ENCODE data around the gene PERCC1. TPM values are rescaled to one million over a fixed set of nuclear protein-coding genes. Genes with fewer than 3 reads are reported as not detected.

PERCC1 gene
- total RNA-seq, 1 donor from 2014 or later, result not detected

- no peak for DNase-seq (ENCODE audit: extremely low spot score, unreplicated experiment)
- no peaks in the 10 kb centered on the region for H3K9me3 Mint-ChIP-seq (ENCODE audit: unreplicated experiment)
- no peak overlapping the region for H3K4me3 Mint-ChIP-seq (ENCODE audit: unreplicated experiment)
- H3K36me3 Mint-ChIP-seq (ENCODE audit: unreplicated experiment), result peaks cover 7% of the 10 kb centered on the region
- TF ChIP-seq, protein P1, sequence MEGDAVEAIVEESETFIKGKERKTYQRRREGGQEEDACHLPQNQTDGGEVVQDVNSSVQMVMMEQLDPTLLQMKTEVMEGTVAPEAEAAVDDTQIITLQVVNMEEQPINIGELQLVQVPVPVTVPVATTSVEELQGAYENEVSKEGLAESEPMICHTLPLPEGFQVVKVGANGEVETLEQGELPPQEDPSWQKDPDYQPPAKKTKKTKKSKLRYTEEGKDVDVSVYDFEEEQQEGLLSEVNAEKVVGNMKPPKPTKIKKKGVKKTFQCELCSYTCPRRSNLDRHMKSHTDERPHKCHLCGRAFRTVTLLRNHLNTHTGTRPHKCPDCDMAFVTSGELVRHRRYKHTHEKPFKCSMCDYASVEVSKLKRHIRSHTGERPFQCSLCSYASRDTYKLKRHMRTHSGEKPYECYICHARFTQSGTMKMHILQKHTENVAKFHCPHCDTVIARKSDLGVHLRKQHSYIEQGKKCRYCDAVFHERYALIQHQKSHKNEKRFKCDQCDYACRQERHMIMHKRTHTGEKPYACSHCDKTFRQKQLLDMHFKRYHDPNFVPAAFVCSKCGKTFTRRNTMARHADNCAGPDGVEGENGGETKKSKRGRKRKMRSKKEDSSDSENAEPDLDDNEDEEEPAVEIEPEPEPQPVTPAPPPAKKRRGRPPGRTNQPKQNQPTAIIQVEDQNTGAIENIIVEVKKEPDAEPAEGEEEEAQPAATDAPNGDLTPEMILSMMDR (IDR thresholded peaks at IDR 0.05), result no peak
- H3K27ac Mint-ChIP-seq (ENCODE audit: unreplicated experiment), result no peak overlapping the region
- H3K4me1 Mint-ChIP-seq (ENCODE audit: unreplicated experiment), result no peaks in the 10 kb centered on the region
- H3K27me3 Mint-ChIP-seq (ENCODE audit: unreplicated experiment), result no peaks in the 10 kb centered on the region
Measured at GRCh38 chr16:1446296-1447080, 15.6 kb downstream of the PERCC1 start.

DNA sequence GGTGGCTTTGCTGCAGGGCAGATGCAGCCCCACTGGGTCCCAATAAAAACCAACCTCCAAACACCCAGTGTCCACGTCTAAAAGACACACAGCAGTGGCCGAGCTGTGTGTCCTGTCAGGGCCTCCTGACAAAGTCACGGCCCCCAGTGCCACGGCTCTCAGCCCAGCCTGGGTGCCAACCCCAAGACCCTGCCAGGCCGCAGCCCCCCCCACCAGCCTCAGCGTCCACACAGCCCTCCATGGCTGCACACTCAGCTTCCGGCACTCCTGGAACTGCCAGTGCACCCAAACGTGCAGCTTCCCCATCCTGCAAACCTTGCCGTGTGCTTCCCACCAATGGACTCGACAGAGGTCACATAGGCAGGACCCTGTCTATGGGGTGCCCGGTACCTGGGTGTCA, 17.1 kb downstream of the PERCC1 start:
- Mint-ChIP-seq H3K27ac (ENCODE audit: unreplicated experiment) (no peak overlapping the region), H3K9me3 (ENCODE audit: unreplicated experiment) (no peaks in the 10 kb centered on the region)

GRCh38 chr16:1448536-1449116, 17.7 kb downstream of the PERCC1 start:
- H3K4me3 Mint-ChIP-seq (ENCODE audit: unreplicated experiment), result no peak overlapping the region
- DNase-seq (ENCODE audit: extremely low spot score, unreplicated experiment), result no peak
- no peaks in the 10 kb centered on the region for H3K9me3 Mint-ChIP-seq (ENCODE audit: unreplicated experiment)
- peaks cover 11% of the 10 kb centered on the region for H3K36me3 Mint-ChIP-seq (ENCODE audit: unreplicated experiment)
- TF ChIP-seq, protein P1 (IDR thresholded peaks at IDR 0.05), result no peak
- H3K27me3 Mint-ChIP-seq (ENCODE audit: unreplicated experiment), result no peaks in the 10 kb centered on the region
- no peaks in the 10 kb centered on the region for H3K4me1 Mint-ChIP-seq (ENCODE audit: unreplicated experiment)
- H3K27ac Mint-ChIP-seq (ENCODE audit: unreplicated experiment), result no peak overlapping the region

More for the DNA sequence above, 17.1 kb downstream of the PERCC1 start:
- H3K4me3 Mint-ChIP-seq (ENCODE audit: unreplicated experiment), result no peak overlapping the region
- H3K4me1 Mint-ChIP-seq (ENCODE audit: unreplicated experiment), result no peaks in the 10 kb centered on the region
- H3K27me3 Mint-ChIP-seq (ENCODE audit: unreplicated experiment), result no peaks in the 10 kb centered on the region
- no peak for DNase-seq (ENCODE audit: extremely low spot score, unreplicated experiment)
- peaks cover 11% of the 10 kb centered on the region for H3K36me3 Mint-ChIP-seq (ENCODE audit: unreplicated experiment)
- TF ChIP-seq, protein P1 (IDR thresholded peaks at IDR 0.05), result no peak

GRCh38 chr16:1449201-1449788, 18.4 kb downstream of the PERCC1 start:
- H3K27me3 Mint-ChIP-seq (ENCODE audit: unreplicated experiment), result no peaks in the 10 kb centered on the region
- no peaks in the 10 kb centered on the region for H3K9me3 Mint-ChIP-seq (ENCODE audit: unreplicated experiment)
- no peaks in the 10 kb centered on the region for H3K4me1 Mint-ChIP-seq (ENCODE audit: unreplicated experiment)
- DNase-seq (ENCODE audit: extremely low spot score, unreplicated experiment), result no peak
- no peak overlapping the region for H3K4me3 Mint-ChIP-seq (ENCODE audit: unreplicated experiment)
- peaks cover 14% of the 10 kb centered on the region for H3K36me3 Mint-ChIP-seq (ENCODE audit: unreplicated experiment)
- no peak overlapping the region for H3K27ac Mint-ChIP-seq (ENCODE audit: unreplicated experiment)
- TF ChIP-seq, protein P1 (IDR thresholded peaks at IDR 0.05), result no peak

GRCh38 chr16:1450218-1450617, 19.3 kb downstream of the PERCC1 start:
- no peaks in the 10 kb centered on the region for H3K9me3 Mint-ChIP-seq (ENCODE audit: unreplicated experiment)
- no peak overlapping the region for H3K4me3 Mint-ChIP-seq (ENCODE audit: unreplicated experiment)
- H3K27me3 Mint-ChIP-seq (ENCODE audit: unreplicated experiment), result no peaks in the 10 kb centered on the region
- DNase-seq (ENCODE audit: extremely low spot score, unreplicated experiment), result no peak
- H3K27ac Mint-ChIP-seq (ENCODE audit: unreplicated experiment), result no peak overlapping the region
- H3K4me1 Mint-ChIP-seq (ENCODE audit: unreplicated experiment), result no peaks in the 10 kb centered on the region
- H3K36me3 Mint-ChIP-seq (ENCODE audit: unreplicated experiment), result peaks cover 14% of the 10 kb centered on the region
- TF ChIP-seq, protein P1 (IDR thresholded peaks at IDR 0.05), result no peak

Data from osteocyte (in vitro differentiated cells).